ENCODE results near the gene HYAL1. TPM values are rescaled to one million over a fixed set of nuclear protein-coding genes. Genes with fewer than 3 reads are reported as not detected.

Gene HYAL1
- polyA plus RNA-seq (ENCODE audit: insufficient read length) = 1.7 TPM

DNA sequence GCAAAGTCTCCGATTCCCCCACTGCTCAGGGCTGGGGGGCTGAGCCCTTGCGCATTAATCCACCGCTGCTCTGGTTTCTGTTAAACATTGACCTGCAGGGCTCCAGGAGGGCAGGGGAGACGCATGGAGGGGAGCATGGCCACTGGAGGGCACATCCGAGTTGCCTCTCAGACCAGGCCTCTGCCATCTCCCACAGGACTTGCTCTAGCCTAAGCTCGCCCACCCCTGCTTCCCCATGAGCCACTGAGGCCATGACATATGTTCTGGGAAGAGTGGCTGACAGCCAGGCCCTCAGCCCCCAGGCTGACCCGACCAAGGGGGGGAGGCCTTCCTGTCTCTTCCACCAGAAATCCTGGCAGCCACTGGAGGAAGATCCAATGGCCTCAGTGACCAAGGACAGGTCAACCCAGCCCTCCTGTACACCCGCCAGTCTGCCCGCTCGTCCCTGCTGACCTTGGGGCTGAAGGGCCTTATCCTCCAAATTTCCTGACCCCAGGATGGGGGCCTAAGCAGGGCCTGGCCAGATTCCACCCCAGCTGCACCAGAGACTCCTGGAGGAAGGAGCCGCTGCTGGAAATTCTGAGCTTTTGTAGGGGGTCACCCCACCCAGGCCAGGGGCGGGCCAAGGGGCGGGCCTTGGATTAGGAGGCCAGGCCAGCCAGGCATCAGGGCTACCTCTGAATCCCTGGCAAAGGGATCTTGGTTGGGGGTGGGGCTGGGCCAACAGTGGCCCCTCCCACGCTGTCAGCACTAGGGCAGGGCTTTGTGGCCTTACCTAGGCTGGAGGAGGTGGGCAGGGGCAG is at the start of gene HYAL1:
HYAL1 (minus strand) TSS at position 562 of the 803 bp plus-strand sequence. CDS start 618 bp downstream, outside the sequence.
- no peak for DNase-seq (ENCODE audit: low read depth)

DNA sequence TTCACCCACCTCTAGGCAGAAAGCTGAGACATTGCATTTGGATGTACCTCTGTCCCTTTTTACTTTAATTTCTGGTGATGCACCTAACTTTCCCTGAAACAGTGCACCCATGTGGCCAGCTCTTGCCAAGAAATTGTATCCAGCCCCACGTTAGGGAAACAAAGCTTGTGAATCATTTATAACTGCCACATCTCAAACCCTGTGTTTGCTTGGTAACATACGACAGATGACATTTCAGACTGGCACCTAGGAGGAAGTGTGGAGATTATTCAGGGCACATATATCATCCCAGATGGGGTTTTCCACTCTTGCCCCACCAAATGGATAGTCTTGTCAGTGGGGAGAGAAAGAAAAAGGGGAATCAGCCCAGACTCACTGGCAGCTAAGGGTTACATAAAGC is 49.4 kb upstream of the HYAL1 start:
- no peak for DNase-seq (ENCODE audit: low read depth)

GRCh38 chr3:50351323-50351697 is 47.9 kb upstream of the HYAL1 start:
- DNase-seq (ENCODE audit: low read depth) = no peak

DNA sequence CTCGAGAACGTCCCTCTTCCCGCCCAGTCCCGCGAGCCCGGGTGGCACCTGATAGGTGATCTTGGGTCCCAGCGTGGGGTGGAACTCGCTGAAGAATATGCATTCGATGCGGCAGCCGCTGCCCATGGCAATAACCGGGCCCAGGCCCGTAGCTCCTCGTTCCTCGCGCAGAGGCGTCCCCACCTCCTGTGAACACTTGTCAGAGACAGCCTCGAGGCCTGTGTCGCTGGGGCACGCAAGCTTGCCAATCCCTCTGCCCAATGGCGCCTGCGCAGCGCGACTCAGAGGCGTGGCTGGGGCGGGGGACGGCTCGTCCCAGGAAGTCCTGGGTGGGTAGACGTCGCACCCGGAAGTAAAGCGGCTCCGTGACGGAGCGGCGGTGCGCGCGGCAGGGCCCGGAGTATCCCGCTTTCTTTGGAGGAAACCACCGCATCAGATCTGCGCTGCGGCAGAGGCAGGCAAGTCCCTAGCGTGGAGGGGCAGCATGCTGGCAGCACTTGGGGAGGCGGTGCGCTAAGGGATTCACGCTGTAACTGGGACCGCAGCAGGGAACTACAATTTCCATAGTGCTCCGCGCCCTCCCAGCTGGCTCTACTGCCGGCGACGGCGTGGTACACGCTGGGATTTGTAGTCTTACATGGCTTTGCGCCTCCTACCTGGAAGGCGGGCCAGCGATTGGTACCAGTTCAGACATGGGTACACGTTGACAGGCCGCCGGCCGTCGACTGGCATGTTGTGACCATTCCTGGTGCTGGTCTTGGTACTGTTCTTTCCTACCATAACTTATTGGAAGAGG is 47.4 kb upstream of the HYAL1 start, which contains the start of the genes CYB561D2 and NPRL2:
CYB561D2 (plus strand) TSS at position 336 of the 796 bp plus-strand sequence. CDS start 572 bp downstream, outside the sequence.
NPRL2 (minus strand) TSS at position 249 of the 796 bp plus-strand sequence; CDS start at position 126, 123 bp downstream.
- peak; percentile 84 for DNase-seq (ENCODE audit: low read depth)

GRCh38 chr3:50350213-50350526 is 46.8 kb upstream of the HYAL1 start:
- DNase-seq (ENCODE audit: low read depth) = no peak

DNA sequence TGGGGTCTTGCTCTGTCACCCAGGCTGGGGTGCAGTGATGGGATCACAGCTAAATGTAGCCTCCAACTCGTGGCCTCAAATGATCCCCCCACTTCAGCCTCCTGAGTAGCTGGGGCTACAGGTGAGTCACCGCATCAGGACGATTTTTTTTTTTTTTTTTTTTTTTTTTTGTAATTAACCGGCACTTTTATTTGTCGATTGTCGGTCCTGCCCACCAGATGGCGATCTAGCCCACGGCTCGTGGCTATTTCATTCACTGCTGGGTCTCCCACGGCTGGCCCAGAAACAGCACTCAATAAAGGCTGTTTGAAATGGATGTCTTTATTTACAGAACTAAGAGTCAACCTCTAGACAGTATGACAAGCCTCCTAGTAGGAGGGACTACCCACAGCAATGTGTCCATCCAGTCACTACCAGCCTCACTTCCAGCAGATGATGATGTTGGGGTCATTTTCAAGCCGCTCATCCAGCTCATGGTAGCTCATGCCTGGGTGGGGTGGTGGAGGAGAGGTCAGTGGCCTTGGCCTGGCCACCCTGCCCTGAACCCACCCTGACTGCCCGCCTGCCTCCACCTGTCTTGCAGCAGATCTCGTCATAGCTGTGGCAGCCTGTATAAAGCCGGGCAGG is 43.9 kb upstream of the HYAL1 start:
- no peak for DNase-seq (ENCODE audit: low read depth)

DNA sequence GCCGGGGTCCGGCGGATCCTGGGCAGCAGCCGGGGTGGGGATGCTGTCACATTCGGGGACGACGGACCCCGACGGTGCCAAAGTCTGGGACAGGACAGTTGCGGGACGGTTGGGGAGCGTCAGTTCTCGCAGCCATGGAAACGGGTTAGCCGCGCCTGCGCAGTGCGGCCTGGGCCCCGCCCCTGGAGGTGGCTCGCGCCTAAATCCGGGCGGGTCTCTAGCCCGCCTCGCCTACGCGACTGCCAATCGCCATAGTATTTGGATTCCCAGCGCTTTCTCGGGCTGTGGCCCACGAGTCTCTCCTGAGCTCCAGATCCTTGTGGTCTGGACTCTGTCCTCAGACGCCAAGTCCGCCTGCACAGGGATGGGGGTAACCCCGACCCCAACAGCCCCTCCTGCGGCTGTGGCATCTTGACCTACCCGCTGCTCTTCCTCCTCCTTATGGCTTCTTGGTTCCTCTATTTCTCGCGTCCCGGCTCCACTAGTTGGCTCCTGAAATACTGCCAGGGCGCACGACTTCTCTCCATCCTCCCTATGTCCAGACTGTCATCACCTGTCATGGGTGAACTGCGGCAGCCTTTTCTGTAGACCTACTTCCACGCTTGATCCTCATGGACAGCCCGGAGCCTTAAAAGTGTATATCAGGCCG is 42.3 kb upstream of the HYAL1 start, which contains the start of gene ZMYND10:
ZMYND10 (minus strand) TSS at position 147 of the 649 bp plus-strand sequence. CDS start 153 bp downstream, outside the sequence.
- no peak for DNase-seq (ENCODE audit: low read depth)

GRCh38 chr3:50345008-50345407 is 41.6 kb upstream of the HYAL1 start:
- no peak for DNase-seq (ENCODE audit: low read depth)

DNA sequence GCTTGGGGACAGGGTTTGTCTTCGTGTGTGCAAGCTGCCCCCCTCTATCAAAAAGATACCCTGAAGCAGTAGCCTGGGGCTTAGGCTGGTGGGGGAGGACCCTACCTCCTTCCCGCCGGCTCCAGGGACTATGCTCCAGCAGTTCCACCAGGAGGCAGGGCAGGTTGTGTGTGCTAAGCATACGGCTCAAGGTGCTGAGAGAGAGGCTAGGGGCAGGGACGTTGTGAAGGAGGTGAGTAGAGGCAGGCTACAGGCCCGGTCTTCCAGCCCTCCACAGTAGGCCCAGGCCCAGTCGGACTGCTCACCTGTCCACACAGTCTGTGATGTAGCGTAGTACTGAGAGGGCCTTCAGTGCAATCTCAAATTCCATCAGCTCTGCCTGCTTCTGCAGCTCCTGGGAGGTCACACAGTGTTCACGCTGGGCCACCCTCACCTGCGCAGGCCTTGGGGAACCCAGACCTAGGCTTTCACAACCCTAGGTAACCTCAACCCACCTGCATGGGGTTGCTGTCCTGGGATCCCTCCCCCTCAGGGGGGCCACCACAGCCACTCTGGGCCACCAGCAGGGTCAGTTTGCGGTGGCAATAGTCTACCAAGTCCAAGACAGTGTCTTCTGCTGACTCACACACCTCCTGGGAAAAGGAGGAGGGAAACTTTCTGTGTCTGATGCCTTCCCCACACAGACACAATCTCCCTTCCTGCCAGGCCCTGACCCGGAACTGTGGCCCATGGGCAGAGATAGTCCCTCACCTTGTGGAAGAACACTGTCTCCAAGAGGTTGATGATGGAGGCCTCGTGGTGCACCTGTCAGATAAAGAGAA is 39.6 kb upstream of the HYAL1 start:
- DNase-seq (ENCODE audit: low read depth) = no peak

DNA sequence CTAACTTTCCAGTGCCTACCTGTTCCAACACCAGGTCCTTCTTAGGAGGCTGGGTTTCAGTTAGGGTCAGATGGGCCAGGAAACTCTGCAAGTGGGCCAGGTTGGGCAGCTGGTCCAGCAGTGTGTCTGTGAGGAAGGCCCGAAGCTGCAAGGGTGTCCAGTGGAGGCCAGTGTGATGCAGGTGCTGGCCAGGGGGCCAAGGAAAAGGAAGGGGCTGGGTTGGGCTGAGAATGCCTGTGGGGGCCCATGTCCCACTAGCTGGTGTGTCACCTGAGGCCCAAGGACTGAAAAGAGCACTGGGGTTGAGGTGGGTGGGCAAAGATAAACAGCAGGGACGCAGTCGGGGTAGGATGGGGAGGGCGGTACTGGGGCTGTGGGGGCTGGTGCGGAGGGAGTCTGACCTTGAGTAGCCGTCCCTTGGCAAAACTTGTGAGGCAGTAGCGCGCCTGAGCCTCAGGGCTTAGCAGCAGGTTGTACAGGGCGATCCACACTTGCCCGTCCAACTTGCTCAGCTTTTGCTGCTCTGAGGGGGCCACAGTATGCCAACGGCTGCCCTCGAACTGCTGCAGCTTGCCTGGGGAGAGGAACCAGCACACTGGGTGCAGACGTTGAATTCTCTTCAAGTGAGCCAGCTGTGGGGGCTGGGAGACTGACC is 38.7 kb upstream of the HYAL1 start:
- no peak for DNase-seq (ENCODE audit: low read depth)

- DNase-seq (ENCODE audit: low read depth) = no peak
Measured at GRCh38 chr3:50341537-50341936, 38.2 kb upstream of the HYAL1 start.

- no peak for DNase-seq (ENCODE audit: low read depth)
Measured at GRCh38 chr3:50340448-50341329, 37.3 kb upstream of the HYAL1 start, which contains the start of gene RASSF1. RASSF1 (minus strand) TSS chr3:50340836; CDS start chr3:50340805, 31 bp downstream.

- DNase-seq (ENCODE audit: low read depth) = no peak
Measured at GRCh38 chr3:50340147-50340447, 36.7 kb upstream of the HYAL1 start.

GRCh38 chr3:50339485-50340146 is 36.2 kb upstream of the HYAL1 start:
- DNase-seq (ENCODE audit: low read depth) = no peak

DNA sequence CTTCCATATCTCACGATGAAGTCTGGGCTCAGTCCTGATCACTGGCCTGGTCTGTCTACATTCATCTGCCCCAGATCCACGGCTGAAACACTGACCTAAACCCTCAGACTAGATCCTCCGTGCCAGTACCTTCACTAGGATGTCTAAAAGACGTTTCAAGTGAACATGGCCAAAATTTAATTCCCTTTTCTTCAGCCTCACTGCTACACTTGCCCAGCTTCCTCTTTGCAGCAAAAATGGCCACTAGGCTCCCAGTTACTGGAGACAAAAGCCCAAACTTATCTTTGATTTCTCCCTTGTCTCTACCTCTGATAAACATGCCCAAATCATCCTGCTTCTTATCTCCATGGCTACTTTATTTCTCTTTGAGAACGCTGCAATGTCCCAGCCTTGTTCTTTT is 35.6 kb upstream of the HYAL1 start:
- no peak for DNase-seq (ENCODE audit: low read depth)

DNA sequence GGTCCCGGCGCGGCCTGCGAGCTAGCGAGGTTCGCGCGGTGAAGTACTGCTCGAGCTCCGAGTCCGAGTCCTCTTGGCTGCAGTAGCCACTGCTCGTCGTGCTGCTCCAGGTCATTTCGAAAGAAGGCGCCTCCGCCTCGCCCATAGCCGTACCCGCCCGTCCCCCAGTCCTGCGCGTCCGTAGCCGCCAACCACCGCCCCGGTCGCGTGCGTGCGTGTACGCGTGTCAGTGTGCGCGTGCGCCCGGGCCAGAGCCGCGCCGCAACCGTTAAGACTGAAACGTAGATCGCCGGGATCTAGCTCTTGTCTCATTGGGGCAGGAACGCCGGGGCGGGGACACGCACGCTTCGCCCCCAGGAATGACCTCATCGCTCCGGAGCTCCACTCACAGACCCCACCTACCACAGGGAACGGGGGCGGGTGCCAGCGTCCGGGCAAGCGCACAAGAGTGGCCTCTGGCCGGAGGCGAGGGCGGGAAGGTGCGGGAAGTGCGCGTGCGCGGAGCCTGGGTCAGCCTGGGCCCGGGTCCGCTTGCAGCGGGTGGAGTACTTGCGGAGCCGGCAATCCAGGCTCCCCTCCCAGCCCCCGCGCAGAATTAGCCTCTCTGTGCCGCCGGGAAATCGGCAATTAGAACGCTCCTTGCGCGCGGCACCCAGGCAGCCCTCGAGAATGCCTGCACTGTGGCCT is 33.9 kb upstream of the HYAL1 start:
- peak; percentile 94 for DNase-seq (ENCODE audit: low read depth)

DNA sequence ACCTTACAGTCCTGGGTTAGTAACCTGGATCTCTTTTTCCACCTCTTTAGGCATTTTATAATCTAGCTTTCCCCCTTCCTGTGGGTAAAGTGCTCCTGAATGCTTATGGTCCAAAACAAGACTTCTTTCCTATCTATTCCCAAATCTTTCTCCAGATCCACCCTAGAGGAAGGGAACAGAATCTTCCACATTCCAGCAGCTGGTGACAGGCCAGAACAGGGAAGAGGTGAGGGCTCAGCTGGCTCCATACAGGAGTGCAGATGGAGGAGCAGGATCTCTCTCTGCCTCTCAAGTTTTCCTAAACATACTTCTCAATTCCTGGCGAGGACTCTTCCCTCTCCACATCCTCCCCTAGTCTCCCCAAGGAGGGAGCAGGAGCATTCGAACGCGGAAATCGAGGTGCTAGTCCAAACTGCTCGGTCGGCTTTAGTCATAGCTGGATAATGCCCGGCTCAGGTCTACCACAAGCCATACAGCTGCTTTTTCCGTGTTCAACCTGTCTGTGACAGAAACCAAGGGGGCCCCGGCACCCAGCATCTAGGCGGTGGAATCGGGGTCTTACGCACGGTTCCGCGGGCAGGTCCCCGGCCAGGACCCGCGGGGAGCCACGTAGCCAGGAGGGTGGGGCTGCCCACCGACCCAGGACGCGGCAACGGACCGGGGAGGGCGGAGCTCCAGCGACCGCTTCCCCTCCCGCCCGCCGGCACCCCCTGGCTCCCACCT is 33.2 kb upstream of the HYAL1 start:
- no peak for DNase-seq (ENCODE audit: low read depth)
